Measurements from ENCODE around the gene GEMIN7.
A peak's percentile ranks its signal among the peaks of the same experiment; 100 is the strongest.

GEMIN7 gene

DNA sequence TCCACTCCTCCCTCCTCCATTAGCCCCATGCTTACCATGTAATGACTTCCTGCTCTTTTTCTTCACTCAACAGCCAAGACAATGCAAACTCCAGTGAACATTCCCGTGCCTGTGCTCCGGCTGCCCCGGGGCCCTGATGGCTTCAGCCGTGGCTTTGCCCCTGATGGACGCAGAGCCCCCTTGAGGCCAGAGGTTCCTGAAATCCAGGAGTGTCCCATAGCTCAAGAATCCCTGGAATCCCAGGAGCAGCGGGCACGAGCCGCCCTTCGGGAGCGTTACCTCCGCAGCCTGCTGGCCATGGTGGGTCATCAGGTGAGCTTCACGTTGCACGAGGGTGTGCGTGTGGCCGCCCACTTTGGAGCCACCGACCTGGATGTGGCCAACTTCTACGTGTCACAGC is 11.0 kb downstream of the GEMIN7 start:
- no peak for DNase-seq

DNA sequence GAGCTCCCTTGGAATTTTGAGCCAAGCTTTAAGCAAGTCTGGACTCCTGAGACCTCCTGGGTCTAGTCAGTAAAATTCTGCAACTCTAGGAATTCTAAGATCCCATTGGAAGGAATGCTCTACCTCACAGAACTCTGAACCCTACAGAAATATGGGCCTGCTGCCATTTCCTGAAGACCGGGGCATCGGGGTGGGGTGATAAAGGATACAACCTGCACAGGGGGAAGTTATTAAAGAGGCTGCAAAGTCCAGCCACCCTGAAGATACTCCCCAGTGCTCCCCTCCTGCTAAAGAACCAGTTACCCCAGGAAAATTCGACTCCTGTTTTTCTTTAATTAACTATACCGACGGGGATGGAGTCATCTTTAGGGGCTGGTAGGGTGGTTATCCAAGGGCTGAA is 11.5 kb downstream of the GEMIN7 start:
- no peak for DNase-seq

DNA sequence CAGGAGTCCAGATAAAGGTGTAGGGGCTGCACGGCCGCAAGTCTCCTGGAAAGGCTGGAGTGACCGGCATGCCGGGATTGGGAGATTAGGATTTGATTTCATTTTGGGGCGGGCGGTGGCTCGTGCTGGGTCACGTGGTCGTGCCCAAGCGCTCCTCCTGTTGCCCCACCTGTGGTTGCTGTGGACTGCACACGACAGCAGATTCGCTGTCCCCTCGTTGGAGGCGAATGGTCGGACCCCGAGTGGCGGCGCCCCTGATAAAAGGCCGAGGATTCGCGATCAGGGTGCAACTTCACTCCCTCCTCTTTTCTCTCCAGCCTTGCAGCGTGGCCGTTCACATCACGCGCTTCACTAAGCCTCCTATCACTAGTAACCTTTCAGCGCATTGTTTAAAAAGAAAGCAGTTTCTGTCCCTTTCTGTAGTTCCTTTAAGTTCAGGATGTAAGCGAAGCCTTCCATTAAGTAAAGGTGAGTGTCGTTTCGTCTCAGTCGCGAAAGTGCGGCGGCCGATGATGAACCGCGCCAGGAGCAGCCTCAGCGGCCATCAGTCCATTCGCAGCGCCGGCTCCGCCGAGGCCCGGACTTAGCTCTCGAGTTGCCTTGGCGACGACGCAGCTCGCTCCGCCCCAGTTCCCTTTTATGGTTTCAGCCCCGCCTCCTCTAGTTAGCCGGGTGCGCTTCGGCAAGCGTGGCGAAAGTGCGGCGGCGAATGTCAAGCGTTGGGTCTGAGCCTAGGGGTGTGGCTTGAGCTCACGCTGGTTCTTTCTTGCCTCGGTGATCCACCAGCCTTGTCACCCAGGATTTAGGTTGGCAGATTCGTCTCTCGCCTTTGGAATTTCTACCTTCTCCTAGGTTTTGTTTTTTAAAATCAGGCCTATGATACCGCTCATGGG is 12.2 kb downstream of the GEMIN7 start:
- peak; percentile 99 for DNase-seq

DNA sequence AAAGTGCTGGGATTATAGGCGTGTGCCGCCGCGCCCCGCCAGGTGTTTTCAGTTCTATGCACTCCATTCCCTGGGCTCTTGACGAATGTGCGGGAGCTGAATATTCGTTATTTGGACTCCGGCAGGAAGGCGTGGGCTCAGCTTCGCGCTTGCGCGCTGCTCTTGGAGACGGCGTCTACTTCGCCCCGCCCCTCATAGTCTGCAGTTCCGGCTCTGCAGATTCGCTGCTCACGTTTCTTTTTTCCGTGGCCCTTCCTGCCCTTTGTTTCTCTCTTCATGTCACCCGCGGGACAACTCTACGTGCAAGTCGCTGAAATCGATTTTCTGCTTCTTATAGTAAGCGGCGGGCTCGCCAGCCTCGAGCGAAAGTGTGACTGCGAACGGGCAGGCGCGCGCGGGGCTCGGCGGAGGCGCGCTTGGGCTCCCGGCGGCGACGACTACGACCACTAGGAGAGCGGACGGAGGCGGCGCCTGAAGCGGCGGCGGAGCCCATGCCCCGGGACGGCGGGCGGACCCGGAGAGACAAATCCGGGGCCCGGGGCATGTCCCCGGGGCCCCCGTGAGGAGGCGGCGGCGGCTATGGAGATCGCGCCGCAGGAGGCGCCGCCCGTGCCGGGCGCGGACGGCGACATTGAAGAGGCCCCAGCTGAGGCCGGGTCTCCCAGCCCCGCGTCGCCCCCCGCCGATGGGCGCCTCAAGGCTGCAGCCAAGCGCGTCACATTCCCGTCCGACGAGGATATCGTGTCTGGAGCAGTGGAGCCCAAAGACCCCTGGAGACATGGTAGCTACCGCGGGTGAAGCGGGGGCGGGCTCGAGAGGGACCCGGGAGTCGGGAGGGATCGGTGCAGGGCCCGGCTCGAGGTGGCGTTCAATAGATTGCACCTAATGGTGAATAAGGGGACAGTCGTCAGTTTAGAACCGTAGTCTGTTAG is 14.0 kb downstream of the GEMIN7 start, which contains the start of gene PPP1R37:
Gene PPP1R37, plus strand, starts transcription at position 433 of the 932 bp plus-strand sequence. Its CDS starts 147 bp downstream, at position 580.
- peak; percentile 98 for DNase-seq

DNA sequence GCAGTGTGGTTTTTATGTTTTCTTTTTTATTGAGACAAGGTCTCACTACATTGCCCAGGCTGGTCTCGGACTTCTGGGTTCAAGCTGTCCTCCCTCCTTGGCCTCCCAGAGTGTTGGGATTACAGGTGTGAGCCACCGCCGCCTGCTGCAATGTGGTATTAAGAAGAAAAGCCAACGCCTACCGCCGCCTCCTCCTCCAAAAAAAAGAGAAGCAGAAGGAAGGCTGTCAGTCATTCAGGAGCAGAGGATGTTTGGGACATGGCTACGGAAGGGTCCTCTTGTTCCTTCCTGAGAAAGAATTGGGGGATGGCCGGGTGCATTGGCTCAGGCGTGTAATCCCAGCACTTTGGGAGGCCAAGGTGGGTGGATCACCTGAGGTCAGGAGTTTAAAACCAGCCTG is 15.1 kb downstream of the GEMIN7 start:
- no peak for DNase-seq

DNA sequence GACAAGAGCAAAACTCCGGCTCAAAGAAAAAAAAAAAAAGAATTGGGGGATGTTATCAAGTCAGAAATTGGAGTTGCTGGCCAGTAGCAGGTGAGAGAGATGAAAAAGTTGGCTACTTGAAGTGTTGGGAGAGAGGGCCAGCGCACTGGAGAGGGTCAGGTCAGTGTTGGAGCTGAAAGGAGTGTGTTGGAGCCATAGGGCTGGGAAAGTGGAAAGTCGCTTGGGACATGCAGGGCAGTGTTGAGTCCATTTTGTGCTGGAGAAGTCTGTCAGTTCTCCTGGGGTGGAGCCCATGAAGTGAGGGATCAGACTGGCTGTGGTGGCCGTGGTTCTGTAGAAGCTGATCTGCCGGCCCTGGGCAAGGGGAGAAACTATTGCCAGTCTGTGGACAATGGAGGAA is 15.6 kb downstream of the GEMIN7 start:
- no peak for DNase-seq

DNA sequence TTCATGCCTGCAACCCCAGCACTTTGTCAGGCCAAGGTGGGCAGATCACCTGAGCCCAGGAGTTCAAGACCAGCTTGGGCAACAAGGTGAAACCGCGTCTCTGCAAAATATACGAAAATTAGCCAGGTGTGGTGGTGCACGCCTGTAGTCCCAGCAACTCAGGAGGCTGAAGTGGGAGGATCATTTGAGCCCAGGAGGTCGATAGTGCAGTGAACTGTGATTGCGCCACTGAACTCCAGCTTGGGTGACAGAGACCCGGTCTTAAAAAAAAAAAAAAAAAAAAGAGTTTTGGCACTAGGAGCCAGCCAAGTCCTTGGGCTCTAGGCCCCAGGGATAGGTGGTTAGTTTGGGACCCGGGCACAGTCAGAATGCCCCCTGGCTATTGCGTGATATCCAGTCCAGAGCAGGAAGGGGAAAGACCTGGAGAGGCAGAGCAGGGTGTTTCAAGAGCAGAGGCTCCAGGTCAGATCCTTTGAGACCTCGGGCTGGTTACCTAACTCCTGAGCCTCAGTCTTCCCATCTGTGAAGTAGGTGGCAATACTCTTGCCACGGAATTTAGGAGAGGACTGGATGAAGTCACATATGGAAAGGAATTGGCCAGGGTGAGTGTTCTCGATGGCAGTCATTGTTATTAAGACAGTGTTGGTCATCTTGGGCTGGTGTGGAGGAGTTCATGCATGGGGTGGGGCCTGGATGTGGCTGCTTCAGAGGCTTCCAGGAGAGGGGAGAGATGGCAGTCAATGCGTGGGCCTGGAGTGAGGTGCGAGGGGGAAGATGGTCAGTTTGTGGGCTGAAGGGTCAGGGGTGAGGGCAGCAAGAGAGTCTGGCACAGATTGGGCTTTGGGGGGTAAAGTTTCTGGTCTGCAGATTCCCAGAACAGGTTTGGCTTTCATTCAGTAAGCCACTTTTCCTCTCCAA is 16.7 kb downstream of the GEMIN7 start:
- no peak for DNase-seq

DNA sequence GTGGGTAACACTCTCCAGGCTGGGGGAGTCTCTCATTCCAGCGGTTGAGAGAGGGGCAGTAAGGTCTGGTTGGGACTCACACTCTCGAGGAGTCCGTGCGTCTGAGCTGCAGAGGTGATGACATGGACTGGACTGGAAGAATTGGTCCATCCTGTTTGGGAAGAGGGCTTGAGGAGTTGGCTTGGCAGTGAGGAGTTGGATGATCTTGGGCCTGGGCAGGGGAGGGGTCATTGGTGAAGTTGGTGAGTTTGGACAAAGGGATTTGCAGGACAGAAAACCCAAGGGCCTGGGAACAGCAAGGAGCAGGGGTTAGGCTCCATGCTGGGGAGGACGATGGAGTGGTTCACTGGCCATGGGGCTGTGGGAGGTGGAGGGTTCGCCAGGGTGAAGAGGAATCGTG is 17.6 kb downstream of the GEMIN7 start:
- no peak for DNase-seq

DNA sequence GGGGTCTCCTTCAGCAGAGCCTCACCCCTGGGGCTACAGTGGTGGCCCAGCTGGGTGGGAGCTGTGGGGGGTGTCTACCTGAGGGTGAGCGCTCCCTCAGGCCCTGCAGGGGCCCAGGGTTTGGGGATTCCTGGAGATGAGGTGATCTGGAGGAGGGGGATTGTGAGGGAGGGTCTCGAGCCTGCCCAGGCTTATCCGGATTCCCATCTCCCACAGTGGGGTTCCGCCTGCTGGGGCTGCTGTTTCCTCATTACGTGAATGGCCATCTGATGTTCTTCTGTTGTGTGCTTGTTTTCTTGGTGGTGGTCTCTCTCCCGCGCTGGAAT is 18.4 kb downstream of the GEMIN7 start:
- DNase-seq = no peak

DNA sequence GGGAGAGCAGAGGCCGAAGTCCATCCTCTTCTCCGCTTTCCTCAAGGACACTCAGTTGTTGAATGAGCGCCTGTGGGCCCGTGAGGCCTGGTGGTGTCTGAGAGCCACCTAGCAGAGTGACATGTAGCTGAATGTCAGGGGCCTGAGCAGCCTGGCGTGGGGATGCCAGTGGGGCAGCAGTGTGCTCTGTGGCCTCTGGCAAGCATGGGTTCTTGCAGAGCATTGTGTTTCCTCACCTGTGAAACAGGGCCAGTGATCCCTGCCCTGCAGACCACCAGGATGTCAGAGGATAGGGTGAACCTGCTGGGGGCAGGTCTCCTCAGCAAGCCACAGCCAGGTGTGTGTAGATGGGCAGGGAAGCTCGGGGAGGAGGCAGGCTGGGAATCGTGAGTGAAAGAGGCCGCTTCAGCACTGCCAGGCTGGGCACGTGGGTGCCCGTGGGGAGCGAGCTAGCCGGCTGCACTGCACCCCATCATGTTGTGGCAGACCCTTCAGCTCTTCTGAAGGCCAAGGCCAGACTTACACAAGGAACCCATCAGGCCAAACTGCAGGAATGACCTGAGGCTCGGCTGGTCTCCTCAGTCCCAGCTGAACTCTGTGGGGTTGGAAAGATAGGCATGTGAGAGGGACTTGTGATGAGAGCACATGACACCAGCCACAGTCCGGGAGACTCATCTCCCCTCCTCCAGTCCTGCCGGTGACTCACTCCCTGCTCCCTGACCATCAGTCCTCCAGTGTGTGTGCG is 18.9 kb downstream of the GEMIN7 start:
- DNase-seq = peak; percentile 89

DNA sequence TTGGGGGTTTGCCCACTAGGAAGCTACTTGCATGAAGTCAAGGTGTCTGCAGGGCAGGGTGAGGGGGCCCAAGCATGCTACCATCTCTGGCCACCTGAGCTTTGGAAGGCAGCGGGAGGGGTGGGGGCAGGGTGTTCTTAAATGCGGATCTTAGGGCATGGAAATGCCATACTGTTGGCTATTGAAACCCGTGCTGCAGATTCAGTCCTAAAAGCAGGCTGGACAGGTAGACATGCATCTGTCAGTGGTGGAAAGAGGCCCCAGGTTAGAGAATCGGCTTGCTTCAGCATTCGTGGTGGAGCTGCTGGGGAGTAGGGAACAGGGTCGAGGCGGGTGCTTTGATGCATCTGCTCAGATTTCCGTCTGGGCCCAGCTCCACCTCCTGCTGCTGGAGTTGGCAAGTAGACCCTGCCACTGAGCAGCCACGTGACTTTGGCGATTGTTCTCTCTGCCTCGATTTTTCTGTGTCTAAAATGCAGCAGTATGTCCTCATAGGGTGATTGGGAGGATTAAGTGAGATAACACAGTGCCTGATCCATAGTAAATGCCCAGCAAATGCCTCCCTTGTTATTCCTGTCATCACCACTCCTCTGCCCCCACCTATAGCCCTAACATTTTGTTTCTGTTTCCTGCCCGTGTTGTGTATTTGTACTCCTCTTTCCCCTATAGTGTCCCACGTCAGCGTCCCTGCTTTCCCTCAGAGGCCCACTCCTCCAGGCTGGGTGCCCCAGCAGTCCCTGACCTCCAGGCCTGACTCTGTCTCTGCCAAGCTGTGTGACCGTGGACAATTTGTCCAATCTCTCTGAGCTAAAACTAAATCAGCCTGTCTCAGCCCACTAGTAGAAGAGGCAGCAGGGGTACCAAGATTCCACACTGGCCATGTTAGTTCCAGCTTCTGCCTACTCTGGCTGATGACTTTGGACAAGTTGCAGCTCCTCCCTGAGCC is 19.7 kb downstream of the GEMIN7 start:
- no peak for DNase-seq

DNA sequence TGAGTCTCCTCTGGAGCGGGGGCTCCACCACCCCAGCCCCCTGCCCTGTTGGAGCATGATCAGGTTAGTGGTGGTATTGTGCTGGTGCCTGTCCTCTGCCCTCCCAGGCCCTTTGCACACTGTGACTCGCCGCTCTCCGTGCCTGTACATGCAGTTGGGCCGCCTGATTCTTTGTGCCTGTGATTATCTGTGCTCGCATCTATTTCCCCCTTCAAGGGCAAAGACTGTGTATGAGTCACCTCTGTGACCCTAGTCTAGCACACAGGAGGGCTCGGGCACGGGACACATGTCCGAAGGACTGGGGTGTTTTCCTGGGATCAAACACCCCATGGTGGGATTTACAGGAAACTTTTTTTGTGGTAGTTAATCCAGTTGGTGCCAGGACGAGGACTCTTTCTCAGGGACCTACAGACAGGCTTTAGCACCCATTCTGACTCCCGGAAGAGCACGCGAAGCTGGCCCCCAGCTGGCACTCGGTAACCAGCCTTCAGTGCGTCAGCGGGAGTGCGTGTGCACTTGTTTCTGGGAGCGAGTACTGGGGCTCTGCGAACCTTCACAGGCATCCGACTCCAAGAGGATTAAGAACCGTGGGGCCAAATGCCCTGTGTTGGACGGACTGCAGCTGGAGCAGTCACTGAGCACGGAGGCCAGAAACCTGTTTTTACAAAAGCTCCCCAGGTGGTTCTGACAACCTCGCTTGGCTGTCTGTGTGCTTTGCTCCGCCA is 20.6 kb downstream of the GEMIN7 start:
- no peak for DNase-seq

DNA sequence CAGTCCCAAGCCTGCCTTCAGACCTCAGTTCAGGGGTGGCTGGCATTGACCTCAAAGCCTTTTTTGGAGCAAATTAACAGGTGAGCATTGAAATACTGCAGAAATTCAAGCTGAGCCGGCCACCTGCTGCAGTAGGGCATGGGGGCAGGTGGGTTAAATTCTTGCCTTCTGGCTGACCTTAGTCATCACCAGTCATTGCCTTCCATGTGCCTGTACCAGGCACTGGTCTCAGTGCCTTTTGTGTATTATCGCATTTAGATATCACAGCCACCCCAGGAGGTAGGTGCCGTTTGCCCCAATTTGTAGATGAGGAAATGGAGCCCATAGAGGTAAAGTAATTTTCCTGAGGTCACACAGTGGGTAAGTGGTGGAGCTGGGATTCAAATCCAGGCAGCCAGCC is 21.1 kb downstream of the GEMIN7 start:
- no peak for DNase-seq

DNA sequence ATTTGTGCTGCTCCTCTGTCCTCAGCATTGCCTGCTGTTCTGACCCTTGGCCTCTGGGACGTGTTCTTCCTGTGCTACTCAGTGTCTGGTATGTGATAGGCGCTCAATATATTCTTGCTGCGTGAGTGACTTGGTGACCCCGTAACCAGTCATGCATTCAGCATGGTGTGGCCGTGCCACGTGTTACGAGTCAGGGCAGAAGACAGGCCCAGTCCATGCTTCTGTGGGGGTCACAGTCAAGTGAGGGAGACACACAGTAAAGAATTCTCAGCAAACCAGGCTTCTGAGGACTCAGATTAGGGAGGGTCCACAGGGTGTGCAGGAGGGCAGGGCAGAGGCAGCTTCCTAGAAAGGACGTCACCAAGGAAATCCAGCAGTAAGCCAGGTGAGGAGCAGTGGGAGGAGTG is 21.8 kb downstream of the GEMIN7 start:
- DNase-seq = no peak

DNA sequence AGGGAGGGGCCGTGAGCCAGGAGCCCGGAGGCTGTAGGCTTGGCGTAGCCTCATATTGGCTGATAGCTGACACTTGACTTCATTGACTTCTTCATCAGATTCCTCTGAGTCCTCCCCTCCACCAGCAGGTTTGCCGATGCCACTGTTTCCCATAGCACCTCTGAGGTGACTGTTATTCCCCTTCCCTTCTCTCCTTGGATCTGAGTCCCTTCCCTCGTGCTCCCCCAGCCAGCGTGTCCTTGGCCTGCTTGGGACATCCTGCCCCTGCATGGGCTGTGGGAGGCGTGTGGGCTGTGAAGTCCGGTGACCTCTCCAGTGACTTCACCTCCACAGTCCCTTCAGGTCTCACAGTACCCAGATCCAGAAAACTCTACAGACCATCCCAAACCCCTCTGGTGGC is 22.7 kb downstream of the GEMIN7 start:
- DNase-seq = no peak

DNA sequence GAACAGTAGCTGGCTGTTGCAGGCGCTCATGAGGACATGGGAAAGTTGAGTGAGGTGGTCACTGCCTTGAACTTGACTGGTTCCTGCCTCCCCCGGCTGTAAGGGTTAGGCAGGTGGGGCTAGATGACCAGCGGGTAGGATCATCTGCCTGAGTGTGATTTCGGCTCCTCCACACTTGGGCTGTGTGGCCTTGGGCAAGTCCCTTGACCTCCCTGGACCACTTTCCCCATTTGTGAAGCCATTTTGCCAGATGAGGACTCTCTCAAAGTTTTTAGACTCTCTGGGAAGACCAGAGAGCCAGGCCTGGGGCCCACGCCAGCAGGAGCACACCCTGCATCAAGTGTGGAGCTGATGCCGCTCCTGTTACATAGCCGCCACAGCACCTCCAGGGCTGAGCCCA is 23.4 kb downstream of the GEMIN7 start:
- DNase-seq = no peak

DNA sequence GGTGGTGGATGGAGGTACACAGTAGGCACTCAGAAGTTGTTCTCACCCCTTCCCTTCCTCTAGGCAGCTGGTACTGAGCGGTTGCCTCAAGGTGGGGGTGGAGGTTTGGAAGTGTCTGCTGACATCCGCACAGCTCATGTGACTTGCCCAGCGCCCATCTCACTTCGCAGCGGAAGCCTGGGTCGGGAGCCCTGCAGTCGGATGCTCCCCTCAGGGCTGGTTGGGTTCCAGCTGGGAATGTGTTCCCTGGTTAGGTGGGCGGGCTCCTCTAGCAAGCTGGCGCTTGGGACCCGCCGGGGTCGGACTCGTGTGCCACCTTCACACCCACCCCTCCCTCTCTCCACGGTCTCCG is 24.1 kb downstream of the GEMIN7 start:
- no peak for DNase-seq

DNA sequence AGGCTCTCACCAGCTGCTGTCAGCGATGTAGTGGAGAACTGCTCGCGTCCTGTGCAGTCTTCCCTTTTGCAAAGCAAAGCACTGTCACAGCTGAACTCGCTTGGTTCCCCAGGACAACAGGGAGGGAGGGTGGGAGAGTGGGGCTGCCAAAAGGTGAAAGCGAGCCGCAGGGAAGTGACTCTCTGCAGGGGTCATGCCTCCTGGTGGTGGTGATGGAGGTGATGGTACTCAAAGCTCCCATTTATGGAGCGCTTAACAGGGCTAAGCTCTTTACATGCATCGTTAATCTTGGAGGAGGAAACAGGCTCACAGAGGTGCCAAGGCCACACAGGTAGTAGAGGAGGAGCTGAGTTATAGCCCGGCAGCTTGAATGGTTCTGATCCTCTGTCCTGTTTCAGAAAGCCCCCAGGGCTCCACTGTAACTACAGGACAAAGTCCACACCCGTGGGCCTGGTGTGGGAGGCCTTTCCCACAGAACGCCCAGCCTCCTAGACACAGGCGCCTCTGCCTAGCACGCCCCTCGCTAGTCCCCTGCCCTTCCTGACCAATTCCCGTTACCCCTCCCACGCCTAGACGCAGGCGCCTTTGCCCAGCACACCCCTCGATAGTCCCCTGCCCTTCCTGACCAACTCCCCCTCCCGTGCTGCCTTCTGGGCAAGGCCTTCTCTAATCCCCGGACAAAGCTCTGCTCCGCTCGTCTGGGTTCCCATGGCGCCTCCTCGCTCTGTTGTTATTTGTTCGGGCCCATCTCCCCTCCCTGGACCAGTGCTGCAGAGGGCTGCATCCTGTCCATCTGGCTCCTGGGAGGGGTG is 24.7 kb downstream of the GEMIN7 start:
- DNase-seq = no peak
